WERI-Rb-1 (cell line): ENCODE measurements around the gene GALNT18.

Experiments used
- DNase-seq: peaks from one replicate; pipeline ENCODE4 v3.0.0-alpha.2; 2020
- H3K27ac ChIP-seq: fragments of 250-450 bp; sonication (Bioruptor Pico); 2 replicates; pipeline ENCODE4 v1.5.1; 2020; ENCODE audit warnings: mild to moderate bottlenecking, moderate library complexity
- H3K27me3 ChIP-seq: fragments of 250-450 bp; sonication (Bioruptor Pico); 2 replicates; pipeline ENCODE4 v1.5.1; 2021; ENCODE audit warnings: mild to moderate bottlenecking, low read depth, moderate library complexity; ENCODE audit not compliant: insufficient read depth, severe bottlenecking
- H3K36me3 ChIP-seq: fragments of 250-450 bp; sonication (Bioruptor Pico); 2 replicates; pipeline ENCODE4 v1.5.1; 2020; ENCODE audit warnings: mild to moderate bottlenecking, moderate library complexity
- H3K4me3 ChIP-seq: 2 replicates; pipeline ENCODE4 v1.5.1; 2011; ENCODE audit warnings: low read depth, mild to moderate bottlenecking, control low read depth, low read length
- H3K9me3 ChIP-seq: fragments of 250-450 bp; sonication (Bioruptor Pico); 2 replicates; pipeline ENCODE4 v1.5.1; 2021; ENCODE audit warnings: mild to moderate bottlenecking, moderate library complexity; ENCODE audit not compliant: severe bottlenecking
- CTCF ChIP-seq: IDR thresholded peaks from 2 replicates; pipeline ENCODE4 v1.5.1; 2011; ENCODE audit warnings: low read depth, mild to moderate bottlenecking, control low read depth, inconsistent platforms, low read length

GALNT18 gene

GRCh38 chr11:11288972-11289616 is 332.7 kb downstream of the GALNT18 start:
- Histone ChIP-seq H3K9me3 (no peaks in the 10 kb centered on the region), H3K4me3 (no peak overlapping the region), H3K36me3 (no peaks in the 10 kb centered on the region), H3K27ac (no peak overlapping the region), H3K27me3 (no peaks in the 10 kb centered on the region)
- no peak for TF ChIP-seq CTCF
- DNase-seq: no peak

DNA sequence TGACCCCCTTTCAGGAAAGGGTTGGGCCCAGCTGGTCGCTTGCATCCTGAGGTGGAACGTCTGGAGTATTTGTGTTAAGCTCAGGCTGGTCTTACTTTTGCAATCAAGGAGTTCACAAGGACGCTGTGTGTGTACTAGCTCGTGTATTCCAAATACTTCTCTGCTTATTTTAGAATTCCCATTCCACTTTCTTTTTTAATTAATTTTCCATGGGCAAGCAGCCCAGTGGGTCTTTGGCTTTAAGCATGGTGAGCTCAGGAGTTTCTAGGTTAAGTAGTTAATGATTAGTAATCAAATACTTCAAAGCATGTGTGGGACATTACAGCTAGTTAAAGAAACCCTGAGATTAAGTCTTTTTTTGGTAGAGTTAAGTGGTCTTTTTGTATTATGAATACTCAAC is 337.3 kb downstream of the GALNT18 start:
- H3K27me3 ChIP-seq: no peaks in the 10 kb centered on the region
- no peak overlapping the region for H3K27ac ChIP-seq
- H3K9me3 ChIP-seq: no peaks in the 10 kb centered on the region
- H3K4me3 ChIP-seq: no peak overlapping the region
- no peak for TF ChIP-seq CTCF
- no peaks in the 10 kb centered on the region for H3K36me3 ChIP-seq
- no peak for DNase-seq

- Histone ChIP-seq H3K36me3 (no peaks in the 10 kb centered on the region), H3K27ac (no peak overlapping the region), H3K4me3 (no peak overlapping the region), H3K27me3 (no peaks in the 10 kb centered on the region), H3K9me3 (no peaks in the 10 kb centered on the region)
- TF ChIP-seq CTCF: no peak
- DNase-seq: no peak
These were observed 340.2 kb downstream of the GALNT18 start for GRCh38 chr11:11281626-11282025.

GRCh38 chr11:11280826-11281225 is 341.0 kb downstream of the GALNT18 start:
- DNase-seq: no peak
- no peaks in the 10 kb centered on the region for H3K36me3 ChIP-seq
- no peak for TF ChIP-seq CTCF
- no peaks in the 10 kb centered on the region for H3K27me3 ChIP-seq
- no peak overlapping the region for H3K4me3 ChIP-seq
- no peaks in the 10 kb centered on the region for H3K9me3 ChIP-seq
- no peak overlapping the region for H3K27ac ChIP-seq

GRCh38 chr11:11279956-11280689 is 341.7 kb downstream of the GALNT18 start:
- no peak overlapping the region for H3K27ac ChIP-seq
- no peak overlapping the region for H3K4me3 ChIP-seq
- H3K36me3 ChIP-seq: no peaks in the 10 kb centered on the region
- no peak for DNase-seq
- TF ChIP-seq CTCF: no peak
- H3K9me3 ChIP-seq: no peaks in the 10 kb centered on the region
- H3K27me3 ChIP-seq: no peaks in the 10 kb centered on the region
